Stimulated activated CD8-positive, alpha-beta memory T cell treated with anti-CD3 and anti-CD28 coated beads, Interleukin-2, amount 100 ng/mL, for 48 hours (primary cell): ENCODE measurements around the gene B4GALT3.

Experiments used
- DNase-seq, 2 donors: peaks; one replicate each; pipeline ENCODE4 v3.0.0-alpha.2; 2020; ENCODE audit warnings: low read depth in 2 of 2

B4GALT3 gene

GRCh38 chr1:161163793-161164192 is 13.5 kb downstream of the B4GALT3 start:
- DNase-seq: no peak

- no peak for DNase-seq
These were observed 14.5 kb downstream of the B4GALT3 start for GRCh38 chr1:161162806-161163205.

GRCh38 chr1:161162052-161162451 is 15.3 kb downstream of the B4GALT3 start:
- no peak for DNase-seq

GRCh38 chr1:161161652-161162051 is 15.7 kb downstream of the B4GALT3 start:
- no peak for DNase-seq

- no peak for DNase-seq
These were observed 16.6 kb downstream of the B4GALT3 start for GRCh38 chr1:161160671-161161145.

GRCh38 chr1:161159913-161160243 is 17.4 kb downstream of the B4GALT3 start:
- no peak for DNase-seq

GRCh38 chr1:161159087-161159912 is 18.0 kb downstream of the B4GALT3 start, which contains the start of gene USP21:
USP21 (plus strand) TSS chr1:161159500; CDS start chr1:161160641, 1,141 bp downstream.
- peak; percentile 87 to 90 for DNase-seq

- DNase-seq: no peak
These were observed 18.8 kb downstream of the B4GALT3 start for GRCh38 chr1:161158316-161159010.

- DNase-seq: no peak
These were observed 19.4 kb downstream of the B4GALT3 start for GRCh38 chr1:161157867-161158266.

GRCh38 chr1:161153682-161154337 is 23.5 kb downstream of the B4GALT3 start, which contains the start of gene UFC1:
UFC1 (plus strand) TSS chr1:161153978; CDS start chr1:161153998, 20 bp downstream.
- peak; percentile 51 to 58 for DNase-seq

GRCh38 chr1:161153176-161153575 is 24.1 kb downstream of the B4GALT3 start:
- DNase-seq: no peak

- no peak for DNase-seq
These were observed 31.5 kb downstream of the B4GALT3 start for GRCh38 chr1:161145832-161146231.

GRCh38 chr1:161140755-161141400 is 36.4 kb downstream of the B4GALT3 start:
- no peak for DNase-seq

GRCh38 chr1:161139766-161140165 is 37.5 kb downstream of the B4GALT3 start:
- DNase-seq: no peak

- DNase-seq: no peak
These were observed 38.9 kb downstream of the B4GALT3 start for GRCh38 chr1:161138431-161138830.

GRCh38 chr1:161137881-161138280 is 39.4 kb downstream of the B4GALT3 start:
- DNase-seq: no peak

GRCh38 chr1:161133220-161133740 is 44.0 kb downstream of the B4GALT3 start:
- DNase-seq: no peak

GRCh38 chr1:161132410-161133219 is 44.7 kb downstream of the B4GALT3 start, which contains the start of gene DEDD:
DEDD (minus strand) TSS chr1:161132667; CDS start chr1:161124462, 8,205 bp downstream.
- peak; percentile 77 to 83 for DNase-seq

GRCh38 chr1:161131523-161132409 is 45.5 kb downstream of the B4GALT3 start:
- DNase-seq: no peak
